CD4-positive, alpha-beta T cell treated with Interleukin-4 for 4 hours (primary cell): ENCODE data around the gene TMTC4.
A peak's percentile ranks its signal among the peaks of the same experiment; 100 is the strongest.
"Not testable (repeated sequence)": the region's sequence is repeated elsewhere in the genome, so short reads cannot be mapped to it uniquely, and the experiment has no call there.

Experiments
- DNase-seq: peaks from one replicate; pipeline ENCODE4 v3.0.0-alpha.2; 2020

TMTC4 gene

GRCh38 chr13:100581030-100581429, 93.6 kb downstream of the TMTC4 start:
- DNase-seq, result no peak

- no peak for DNase-seq
These were observed 94.5 kb downstream of the TMTC4 start for GRCh38 chr13:100580045-100580444.

- DNase-seq, result not testable (repeated sequence)
These were observed 97.4 kb downstream of the TMTC4 start for GRCh38 chr13:100577239-100577638.

GRCh38 chr13:100573121-100573520, 101.5 kb downstream of the TMTC4 start:
- peak; percentile 74 for DNase-seq

- DNase-seq, result no peak
These were observed 108.1 kb downstream of the TMTC4 start for GRCh38 chr13:100566543-100566942.

GRCh38 chr13:100565286-100565685, 109.3 kb downstream of the TMTC4 start:
- no peak for DNase-seq

GRCh38 chr13:100564444-100565223, 110.0 kb downstream of the TMTC4 start:
- DNase-seq, result no peak

GRCh38 chr13:100563779-100564178, 110.8 kb downstream of the TMTC4 start:
- DNase-seq, result no peak

- DNase-seq, result no peak
These were observed 112.9 kb downstream of the TMTC4 start for GRCh38 chr13:100561599-100562204.

- DNase-seq, result no peak
These were observed 113.5 kb downstream of the TMTC4 start for GRCh38 chr13:100561158-100561499.

GRCh38 chr13:100560498-100561157, 114.0 kb downstream of the TMTC4 start:
- no peak for DNase-seq

GRCh38 chr13:100559886-100560285, 114.7 kb downstream of the TMTC4 start:
- DNase-seq, result no peak
